Right lobe of liver (tissue), 6 donors: Measurements from ENCODE around the gene MEIS2. TPM values are rescaled to one million over a fixed set of nuclear protein-coding genes. Genes with fewer than 3 reads are reported as not detected.
A peak's percentile ranks its signal among the peaks of the same experiment; 100 is the strongest.

Source experiments
- ATAC-seq, 4 donors: fragments of 200-7000 bp; cut with Tn5 transposase; one replicate each; pipeline ENCODE4 v1.9.1; 2020; ENCODE audit warnings: mild to moderate bottlenecking in 4 of 4, moderate library complexity in 4 of 4
- DNase-seq, 3 donors: peaks; one replicate each; pipeline ENCODE4 v3.0.0-alpha.2; 2020
- H3K27ac ChIP-seq, 3 donors: fragments of 200-600 bp; one replicate each; pipeline ENCODE4 v1.8.0; 2022
- H3K27me3 ChIP-seq, 2 donors: fragments of 200-600 bp; one replicate each; pipeline ENCODE4 v1.8.0; 2022
- H3K36me3 ChIP-seq, 4 donors: fragments of 200-600 bp; sonication (generic) in 1 of 4; one replicate each; pipeline versions ENCODE4 v1.5.1 to v1.8.0; 2017 to 2022; ENCODE audit warnings: control low read depth in 1 of 4
- H3K4me1 ChIP-seq, 4 donors: fragments of 200-600 bp; sonication (generic) in 1 of 4; one replicate each; pipeline versions ENCODE4 v1.5.1 to v1.8.0; 2017 to 2022; ENCODE audit warnings: control low read depth in 1 of 4
- H3K4me3 ChIP-seq, 3 donors: fragments of 200-600 bp; one replicate each; pipeline ENCODE4 v1.8.0; 2022
- H3K9me3 ChIP-seq, 4 donors: fragments of 200-600 bp; sonication (generic) in 1 of 4; one replicate each; pipeline versions ENCODE4 v1.5.1 to v1.8.0; 2017 to 2022; ENCODE audit warnings: control low read depth in 1 of 4
- CTCF ChIP-seq, 4 donors: fragments of 200-600 bp in 3 of 4; fragments of 450-650 bp in 1 of 4; IDR thresholded peaks; one replicate each; pipeline versions ENCODE4 v1.5.1 to v1.8.0; 2016 to 2022; ENCODE audit warnings: antibody characterized with exemption in 4 of 4, mild to moderate bottlenecking in 2 of 4
- POLR2A ChIP-seq: fragments of 450-650 bp; IDR thresholded peaks from one replicate; pipeline ENCODE4 v1.6.1; 2017; ENCODE audit warnings: antibody characterized with exemption, mild to moderate bottlenecking
- WGBS: methylation state at CpG from one replicate; pipeline ENCODE4 v1.1.6; 2018; ENCODE audit warnings: low coverage, low lambda C conversion rate; ENCODE audit not compliant: insufficient coverage; ENCODE audit errors: missing lambda C conversion rate; 5-methylcytosine and 5-hydroxymethylcytosine counted together
- intact Hi-C, 2 donors: fragments of 100-400 bp; cut with DNase I; formaldehyde crosslinking; loops; one replicate each; pipeline versions ENCODE4 v1.11.2 to v1.14.1; 2022
- total RNA-seq, 6 experiments: library from RNA; depleted of rRNA in 2 of 6; stranded (reverse); fragments of >200 nt in 2 of 6; fragmentation: NEBNext Ultra II Directional in 3 of 6; extraction: Animal tissue kit (Norgen Biotek cat#: 25700) in 3 of 6; gene quantifications; one replicate each; pipeline versions ENCODE4 v1.1.0 to v1.2.4, GENCODE V29; 2016 to 2023
- donor health status: DM: no; HTN: yes; CAD: no.
- donor health status: DM: no; HTN: no; CAD: no.
- donor health status: DM: no; HTN: no; CAD: no.
- donor health status: DM: no; HTN: yes; CAD: no.
- donor health status: DM: no; HTN: yes; CAD: no.

Gene MEIS2
- total RNA-seq, 6 experiments from 2014 or later, result 6.1 to 18.0 (median 7.9) TPM

DNA sequence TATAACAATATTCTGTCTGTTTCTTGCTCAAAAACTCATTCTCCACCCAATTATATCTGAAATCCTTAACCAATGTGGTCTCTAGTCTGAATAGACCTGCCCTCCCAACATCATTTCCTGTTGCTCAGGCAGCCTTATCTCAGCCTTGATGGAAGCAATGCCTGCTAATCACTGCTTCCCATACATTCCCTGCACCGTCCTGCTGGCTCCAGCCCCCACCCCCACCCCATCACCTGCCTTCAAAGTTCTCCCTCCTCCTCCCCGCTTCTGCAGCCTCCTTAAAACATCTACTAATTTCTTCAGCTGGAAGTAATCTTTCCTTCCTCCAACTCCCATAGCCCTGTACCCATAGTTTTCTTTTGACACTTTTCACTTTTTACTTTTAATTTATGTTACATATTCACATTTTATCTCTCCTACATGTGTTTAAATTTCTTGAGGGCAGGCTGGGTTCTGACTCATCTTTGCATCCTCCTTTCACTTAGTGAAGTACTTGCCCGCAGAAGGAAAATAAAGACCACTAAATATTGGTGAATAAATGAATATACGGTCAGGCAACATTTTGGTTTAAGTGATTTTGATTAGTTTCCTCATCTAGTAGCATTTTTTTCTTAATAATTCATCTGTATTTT is 98.2 kb downstream of the MEIS2 start:
- Histone ChIP-seq H3K36me3 (no peaks in the 10 kb centered on the region), H3K27me3 (no peaks in the 10 kb centered on the region), H3K27ac (no peak overlapping the region), H3K4me3 (no peak overlapping the region), H3K9me3 (no peaks in the 10 kb centered on the region), H3K4me1 (no peaks in the 10 kb centered on the region)
- DNase-seq (no peak), ATAC-seq (no peak)
- WGBS, result 69% methylated on average over 4 of the region's 4 CpGs
- TF ChIP-seq POLR2A (no peak), CTCF (IDR thresholded peaks at IDR 0.05) (no peak)
- intact Hi-C loops, result no loop called here

GRCh38 chr15:37001417-37001816 is 98.9 kb downstream of the MEIS2 start:
- Histone ChIP-seq H3K9me3 (no peaks in the 10 kb centered on the region), H3K27me3 (no peaks in the 10 kb centered on the region), H3K4me1 (no peaks in the 10 kb centered on the region), H3K36me3 (no peaks in the 10 kb centered on the region), H3K4me3 (no peak overlapping the region), H3K27ac (no peak overlapping the region)
- TF ChIP-seq CTCF (IDR thresholded peaks at IDR 0.05) (no peak), POLR2A (no peak)
- no peak for ATAC-seq
- intact Hi-C loops, result no loop called here
- no peak for DNase-seq

DNA sequence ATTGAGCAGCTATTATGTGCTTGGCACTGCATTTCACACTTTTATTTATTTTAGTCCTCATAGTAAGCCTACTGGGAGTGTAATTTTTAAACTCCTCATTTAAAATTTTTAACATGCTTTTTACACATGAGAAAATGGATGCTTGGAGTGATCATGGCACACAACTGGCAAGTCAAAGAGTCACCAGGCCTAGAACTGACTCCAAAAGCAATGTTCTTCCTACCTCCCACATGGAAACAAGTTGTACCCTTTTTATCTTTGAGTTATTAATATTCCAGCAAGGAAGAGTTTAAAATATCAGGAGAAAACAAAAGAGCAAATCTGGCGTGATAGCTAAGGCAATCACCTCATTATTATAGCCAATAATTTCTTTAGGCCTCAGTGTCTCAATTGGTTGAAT is 100.6 kb downstream of the MEIS2 start:
- DNase-seq, result no peak
- 75% methylated on average over 1 of the region's 1 CpG for WGBS
- H3K27me3 ChIP-seq, result no peaks in the 10 kb centered on the region
- intact Hi-C loops, result no loop called here
- ATAC-seq, result no peak
- no peaks in the 10 kb centered on the region for H3K4me1 ChIP-seq
- no peaks in the 10 kb centered on the region for H3K9me3 ChIP-seq
- H3K36me3 ChIP-seq, result no peaks in the 10 kb centered on the region
- no peak for TF ChIP-seq POLR2A
- TF ChIP-seq CTCF (IDR thresholded peaks at IDR 0.05), result no peak
- H3K4me3 ChIP-seq, result no peak overlapping the region
- no peak overlapping the region for H3K27ac ChIP-seq

DNA sequence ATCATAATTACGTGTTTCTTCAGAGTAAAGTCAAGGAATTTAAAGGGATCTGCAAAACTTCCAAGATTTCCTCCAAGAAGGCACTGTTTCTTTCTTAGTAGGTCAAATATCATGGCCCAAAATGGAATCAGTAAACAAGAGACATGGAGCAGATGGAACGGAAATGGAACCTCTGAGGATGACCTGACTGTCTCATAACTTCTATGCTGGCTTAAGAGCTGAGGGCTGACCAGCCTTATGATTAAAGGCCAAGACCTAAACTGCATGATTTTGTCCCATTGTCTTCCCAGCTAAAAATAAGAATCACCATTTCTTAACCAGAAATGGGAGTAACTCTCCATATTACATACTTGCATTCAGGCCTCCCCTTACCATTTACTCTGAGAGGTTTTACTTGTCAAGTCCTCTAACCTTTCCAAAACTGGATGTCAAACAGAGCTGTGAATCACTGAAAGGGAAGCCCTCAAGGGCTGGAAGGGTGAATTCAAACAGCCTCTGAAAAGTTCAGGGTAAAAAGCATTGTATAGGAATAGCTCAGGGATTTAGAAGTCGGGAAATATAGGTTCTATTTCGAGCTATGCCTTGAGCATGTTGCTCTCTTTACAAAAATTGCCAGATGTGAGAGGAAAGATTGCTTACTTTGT is 103.7 kb downstream of the MEIS2 start:
- intact Hi-C loops, result no loop called here
- no peaks in the 10 kb centered on the region for H3K4me1 ChIP-seq
- ATAC-seq (peak in 1 of 4 donors; percentile 24), DNase-seq (no peak)
- no peaks in the 10 kb centered on the region for H3K9me3 ChIP-seq
- no peak overlapping the region for H3K27ac ChIP-seq
- no peaks in the 10 kb centered on the region for H3K36me3 ChIP-seq
- no peaks in the 10 kb centered on the region for H3K27me3 ChIP-seq
- no peak overlapping the region for H3K4me3 ChIP-seq
- TF ChIP-seq CTCF (IDR thresholded peaks at IDR 0.05) (no peak), POLR2A (no peak)
- 65% methylated on average over 4 of the region's 4 CpGs for whole genome bisulfite sequencing
